Gastrocnemius medialis (tissue), 4 donors: ENCODE results near the gene MLYCD. TPM values are rescaled to one million over a fixed set of nuclear protein-coding genes. Genes with fewer than 3 reads are reported as not detected.

ENCODE experiments used
- ATAC-seq, 2 donors: fragments of 150-250 bp; one replicate each; pipeline ENCODE4 v1.9.1; 2016
- DNase-seq, 2 donors: peaks; one replicate each; pipeline ENCODE4 v3.0.0-alpha.2; 2019
- H3K27ac ChIP-seq, 4 donors: fragments of 200-600 bp; sonication (generic); 1 replicate in 1 of 4; 2 replicates in 3 of 4; pipeline ENCODE4 v1.5.1; 2016 to 2018; ENCODE audit warnings: mild to moderate bottlenecking in 2 of 4, moderate library complexity in 1 of 4
- H3K27me3 ChIP-seq, 3 donors: fragments of 200-600 bp; sonication (generic) in 2 of 3; 1 replicate in 1 of 3; 2 replicates in 2 of 3; pipeline versions ENCODE4 v1.5.1 to v1.6.0; 2016 to 2019; ENCODE audit warnings: mild to moderate bottlenecking in 1 of 3, moderate library complexity in 1 of 3
- H3K36me3 ChIP-seq, 2 donors: fragments of 200-600 bp; sonication (generic) in 1 of 2; one replicate each; pipeline ENCODE4 v1.5.1; 2017 to 2018
- H3K4me1 ChIP-seq, 2 donors: fragments of 200-600 bp; sonication (generic) in 1 of 2; one replicate each; pipeline ENCODE4 v1.5.1; 2016 to 2017; ENCODE audit warnings: mild to moderate bottlenecking in 2 of 2
- H3K4me3 ChIP-seq, 4 donors: fragments of 200-600 bp; sonication (generic) in 3 of 4; 1 replicate in 1 of 4; 2 replicates in 3 of 4; pipeline ENCODE4 v1.5.1; 2016 to 2019; ENCODE audit warnings: mild to moderate bottlenecking in 2 of 4
- H3K9me3 ChIP-seq, 3 donors: fragments of 200-600 bp; sonication (generic) in 2 of 3; 1 replicate in 1 of 3; 2 replicates in 2 of 3; pipeline ENCODE4 v1.5.1; 2016 to 2019
- POLR2A ChIP-seq, 2 donors: fragments of 450-650 bp; IDR thresholded peaks; one replicate each; pipeline ENCODE4 v1.6.1; 2017; ENCODE audit warnings: antibody characterized with exemption in 2 of 2, mild to moderate bottlenecking in 2 of 2, moderate library complexity in 2 of 2
- in situ Hi-C, 4 donors: fragments of 200-750 bp; cut with MboI; loops; one replicate each; pipeline versions ENCODE4 v1.15.0 to v1.8.0; 2017; ENCODE audit warnings: low sequenced_read_pairs in 4 of 4
- intact Hi-C: fragments of 100-400 bp; cut with DNase I; formaldehyde crosslinking; loops from one replicate; pipeline ENCODE4 v1.15.1; 2023; ENCODE audit warnings: low total_unique reads
- total RNA-seq, 4 donors: library from RNA; depleted of rRNA; stranded (reverse); fragments of >200 nt; gene quantifications; one replicate each; pipeline versions ENCODE4 v1.1.0 to v1.2.3, GENCODE V29; 2016
- TF ChIP-seq, protein P1 (sequence below), 5 experiments: fragments of 450-650 bp in 3 of 5; fragments of 200-600 bp in 2 of 5; sonication (generic) in 2 of 5; IDR thresholded peaks in 4 of 5; conservative IDR thresholded peaks in 1 of 5; 1 replicate in 4 of 5; 2 replicates in 1 of 5; pipeline ENCODE4 v1.5.1; 2016 to 2019; ENCODE audit warnings: antibody characterized with exemption in 5 of 5, mild to moderate bottlenecking in 3 of 5, moderate library complexity in 3 of 5

MLYCD gene
- total RNA-seq, 4 donors from 2014 or later: 10.3 to 20.8 (median 18.4) TPM

DNA sequence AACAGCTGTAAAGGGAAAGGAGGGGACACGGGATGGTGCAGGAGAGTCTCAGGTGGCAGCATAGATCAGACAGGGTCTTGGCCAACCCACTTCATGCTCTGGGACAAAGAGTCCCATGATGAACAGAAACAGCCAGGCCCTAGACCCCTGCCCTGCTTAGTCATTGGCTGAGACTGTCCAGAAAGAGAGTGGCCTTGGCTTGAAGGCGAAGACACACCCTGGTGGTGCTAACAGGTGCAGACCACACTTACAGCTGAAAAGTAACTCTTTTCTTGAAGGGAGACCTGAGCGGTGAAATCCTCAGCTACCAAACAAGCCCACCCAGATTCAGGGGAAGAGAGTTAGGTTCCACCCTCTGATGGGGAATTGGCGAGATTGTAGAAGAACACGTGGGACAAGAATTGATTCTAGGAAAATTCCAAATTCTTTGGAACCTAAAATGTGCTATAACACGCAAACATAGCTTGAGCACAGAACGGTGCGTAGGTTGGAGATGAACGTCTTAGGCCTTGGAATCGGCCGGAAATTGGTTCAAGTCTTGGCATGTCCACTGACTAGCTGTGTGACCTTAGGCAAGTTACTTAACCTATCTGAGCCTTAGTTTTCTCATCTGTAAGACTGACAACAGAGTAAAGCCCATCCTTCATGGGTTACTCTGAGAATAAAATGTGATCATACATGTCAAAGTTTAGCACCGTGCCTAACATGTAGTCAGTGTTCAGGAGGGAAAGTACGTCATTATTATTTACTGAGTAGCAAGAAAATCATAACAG lies 12.5 kb upstream of the MLYCD start:
- Histone ChIP-seq H3K4me1 (peaks cover 6 to 7% of the 10 kb centered on the region in 2 donors), H3K9me3 (no peaks in the 10 kb centered on the region), H3K27me3 (no peaks in the 10 kb centered on the region), H3K36me3 (no peaks in the 10 kb centered on the region), H3K4me3 (no peak overlapping the region), H3K27ac (no peak overlapping the region)
- in situ Hi-C loops (loop anchor here in 1 of 4 donors (5.0 kb wide), 1 partner anchor 54 kb away; no protein-coding TSS in a partner anchor), intact Hi-C loops (no loop called here)
- DNase-seq: no peak
- TF ChIP-seq, protein P1, sequence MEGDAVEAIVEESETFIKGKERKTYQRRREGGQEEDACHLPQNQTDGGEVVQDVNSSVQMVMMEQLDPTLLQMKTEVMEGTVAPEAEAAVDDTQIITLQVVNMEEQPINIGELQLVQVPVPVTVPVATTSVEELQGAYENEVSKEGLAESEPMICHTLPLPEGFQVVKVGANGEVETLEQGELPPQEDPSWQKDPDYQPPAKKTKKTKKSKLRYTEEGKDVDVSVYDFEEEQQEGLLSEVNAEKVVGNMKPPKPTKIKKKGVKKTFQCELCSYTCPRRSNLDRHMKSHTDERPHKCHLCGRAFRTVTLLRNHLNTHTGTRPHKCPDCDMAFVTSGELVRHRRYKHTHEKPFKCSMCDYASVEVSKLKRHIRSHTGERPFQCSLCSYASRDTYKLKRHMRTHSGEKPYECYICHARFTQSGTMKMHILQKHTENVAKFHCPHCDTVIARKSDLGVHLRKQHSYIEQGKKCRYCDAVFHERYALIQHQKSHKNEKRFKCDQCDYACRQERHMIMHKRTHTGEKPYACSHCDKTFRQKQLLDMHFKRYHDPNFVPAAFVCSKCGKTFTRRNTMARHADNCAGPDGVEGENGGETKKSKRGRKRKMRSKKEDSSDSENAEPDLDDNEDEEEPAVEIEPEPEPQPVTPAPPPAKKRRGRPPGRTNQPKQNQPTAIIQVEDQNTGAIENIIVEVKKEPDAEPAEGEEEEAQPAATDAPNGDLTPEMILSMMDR (IDR thresholded peaks at IDR 0.05 in 4 of 5, conservative IDR thresholded peaks at IDR 0.05 in 1 of 5): no peak
- TF ChIP-seq POLR2A (IDR thresholded peaks at IDR 0.05): no peak
- ATAC-seq: no peak

GRCh38 chr16:83887080-83887479 lies 11.8 kb upstream of the MLYCD start:
- Histone ChIP-seq H3K27me3 (no peaks in the 10 kb centered on the region), H3K36me3 (no peaks in the 10 kb centered on the region), H3K27ac (no peak overlapping the region), H3K4me1 (peaks cover 6 to 7% of the 10 kb centered on the region in 2 donors), H3K4me3 (no peak overlapping the region), H3K9me3 (no peaks in the 10 kb centered on the region)
- DNase-seq (no peak), ATAC-seq (no peak)
- TF ChIP-seq POLR2A (IDR thresholded peaks at IDR 0.05): no peak
- TF ChIP-seq, protein P1 (IDR thresholded peaks at IDR 0.05 in 4 of 5, conservative IDR thresholded peaks at IDR 0.05 in 1 of 5): peak in 1 of 5 experiments; percentile 23
- intact Hi-C loops: no loop called here
- in situ Hi-C loops: loop anchor here in 1 of 4 donors (5.0 kb wide), 1 partner anchor 55 kb away; no protein-coding TSS in a partner anchor

GRCh38 chr16:83887564-83887963 lies 11.4 kb upstream of the MLYCD start:
- peaks cover 6 to 7% of the 10 kb centered on the region in 2 donors for H3K4me1 ChIP-seq
- H3K36me3 ChIP-seq: no peaks in the 10 kb centered on the region
- DNase-seq (no peak), ATAC-seq (peak; percentile 51 to 56)
- H3K27ac ChIP-seq: no peak overlapping the region
- H3K4me3 ChIP-seq: no peak overlapping the region
- no peaks in the 10 kb centered on the region for H3K9me3 ChIP-seq
- in situ Hi-C loops: loop anchor here in 1 of 4 donors (5.0 kb wide), 1 partner anchor 55 kb away; no protein-coding TSS in a partner anchor
- H3K27me3 ChIP-seq: no peaks in the 10 kb centered on the region
- intact Hi-C loops: no loop called here
- TF ChIP-seq, protein P1 (IDR thresholded peaks at IDR 0.05 in 4 of 5, conservative IDR thresholded peaks at IDR 0.05 in 1 of 5): no peak
- TF ChIP-seq POLR2A (IDR thresholded peaks at IDR 0.05): no peak

- H3K4me3 ChIP-seq: no peak overlapping the region
- TF ChIP-seq POLR2A (IDR thresholded peaks at IDR 0.05): no peak
- TF ChIP-seq, protein P1 (IDR thresholded peaks at IDR 0.05 in 4 of 5, conservative IDR thresholded peaks at IDR 0.05 in 1 of 5): no peak
- no peaks in the 10 kb centered on the region for H3K9me3 ChIP-seq
- peaks cover 6 to 7% of the 10 kb centered on the region in 2 donors for H3K4me1 ChIP-seq
- no peaks in the 10 kb centered on the region for H3K27me3 ChIP-seq
- intact Hi-C loops: no loop called here
- no peaks in the 10 kb centered on the region for H3K36me3 ChIP-seq
- ATAC-seq (no peak), DNase-seq (no peak)
- in situ Hi-C loops: loop anchor here in 1 of 4 donors (5.0 kb wide), 1 partner anchor 56 kb away; no protein-coding TSS in a partner anchor
- H3K27ac ChIP-seq: no peak overlapping the region
These were observed 10.3 kb upstream of the MLYCD start for GRCh38 chr16:83888672-83889044.
